ENCODE data around the gene ISCA1. TPM values are rescaled to one million over a fixed set of nuclear protein-coding genes. Genes with fewer than 3 reads are reported as not detected.

ISCA1 gene
- polyA plus RNA-seq, 12 donors = 28.7 to 40.1 (median 34.4) TPM; not detected in 1

DNA sequence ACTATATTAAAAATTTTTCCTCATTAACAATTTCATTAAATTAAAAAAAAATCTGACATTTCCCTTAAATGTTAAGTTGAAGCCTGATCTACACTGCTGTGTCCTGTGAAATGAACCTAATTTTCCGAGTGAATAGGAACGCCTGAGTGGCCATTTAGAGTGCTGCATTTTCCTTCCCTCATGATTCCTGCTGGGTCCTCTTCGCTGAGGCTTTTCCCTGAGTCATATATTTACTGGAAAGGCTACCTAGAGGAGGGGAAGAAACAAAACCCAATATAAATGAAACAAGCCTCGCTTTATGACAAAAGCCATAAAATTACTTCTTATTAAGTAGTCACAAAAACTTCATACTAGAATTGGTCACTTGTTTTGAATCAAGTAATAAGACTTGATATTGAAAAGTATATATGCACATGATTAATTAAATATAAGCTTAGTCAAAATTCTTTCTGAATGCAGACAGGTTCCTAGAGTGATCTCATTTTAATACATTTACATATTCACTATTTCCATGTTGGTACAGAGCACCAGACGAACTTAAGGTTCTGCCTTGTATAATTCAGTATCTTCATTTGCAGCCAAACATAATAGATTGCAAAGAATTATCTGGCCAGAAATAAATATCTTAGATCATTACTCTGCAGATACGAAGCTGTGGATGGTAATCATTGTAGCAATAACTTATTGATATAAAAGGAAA, 6.3 kb upstream of the ISCA1 start:
- DNase-seq = no peak

DNA sequence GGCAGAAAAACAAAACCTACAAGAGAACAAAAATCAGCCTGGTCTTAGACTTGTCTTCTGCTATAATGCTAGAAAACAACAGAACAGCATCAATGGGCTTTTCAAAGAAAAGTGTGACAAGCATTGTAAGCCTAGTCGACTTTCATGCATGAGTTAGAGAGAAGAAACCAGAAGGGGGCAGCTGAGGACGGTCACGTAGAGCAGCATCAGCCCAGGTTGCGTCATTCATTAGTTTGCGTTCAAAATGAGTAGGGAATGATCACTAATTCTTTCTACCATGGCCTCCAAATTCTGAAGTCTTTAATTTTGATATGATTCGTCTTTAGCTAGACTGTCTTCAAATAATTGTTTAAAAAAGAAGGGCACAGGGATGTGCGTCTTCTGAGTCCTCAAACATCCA, 4.7 kb upstream of the ISCA1 start:
- DNase-seq = no peak

DNA sequence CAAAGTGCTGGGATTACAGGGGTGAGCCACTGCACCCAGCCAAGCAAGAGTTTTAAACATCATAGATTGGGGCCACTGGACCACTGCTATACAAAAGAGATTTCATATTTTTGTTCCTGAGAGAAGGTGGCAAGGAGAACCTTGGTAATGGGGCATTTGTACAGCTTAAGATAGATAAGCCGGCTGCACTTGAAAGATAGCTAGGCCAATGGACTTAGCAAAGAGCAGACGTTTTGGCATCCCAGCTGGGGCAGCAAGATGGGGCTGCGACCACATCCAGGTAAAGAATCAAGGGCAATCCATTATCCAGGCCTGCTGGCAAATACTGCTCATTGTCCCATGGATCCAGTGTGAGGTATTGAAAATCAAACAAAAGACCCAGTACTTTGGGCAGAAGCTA, 3.9 kb upstream of the ISCA1 start:
- no peak for DNase-seq

DNA sequence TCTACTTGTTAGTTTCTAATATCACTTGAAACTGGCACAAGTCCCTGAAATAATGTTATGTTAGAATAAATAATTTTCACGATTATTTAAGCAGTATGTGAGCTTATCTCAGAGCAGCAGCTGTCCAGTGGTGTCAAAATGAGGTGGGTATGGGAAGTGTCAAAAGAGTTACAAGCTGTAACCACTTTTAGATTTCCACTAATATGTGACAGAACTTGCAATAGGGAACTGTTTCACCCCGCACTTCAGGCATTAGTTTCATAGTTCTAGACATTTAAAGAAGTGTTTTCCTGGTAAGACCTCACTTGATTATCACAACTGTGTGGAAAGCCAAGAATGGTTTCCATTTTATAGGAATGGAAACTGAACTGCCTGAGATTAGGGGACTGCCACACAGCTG, 2.9 kb upstream of the ISCA1 start:
- DNase-seq = no peak

DNA sequence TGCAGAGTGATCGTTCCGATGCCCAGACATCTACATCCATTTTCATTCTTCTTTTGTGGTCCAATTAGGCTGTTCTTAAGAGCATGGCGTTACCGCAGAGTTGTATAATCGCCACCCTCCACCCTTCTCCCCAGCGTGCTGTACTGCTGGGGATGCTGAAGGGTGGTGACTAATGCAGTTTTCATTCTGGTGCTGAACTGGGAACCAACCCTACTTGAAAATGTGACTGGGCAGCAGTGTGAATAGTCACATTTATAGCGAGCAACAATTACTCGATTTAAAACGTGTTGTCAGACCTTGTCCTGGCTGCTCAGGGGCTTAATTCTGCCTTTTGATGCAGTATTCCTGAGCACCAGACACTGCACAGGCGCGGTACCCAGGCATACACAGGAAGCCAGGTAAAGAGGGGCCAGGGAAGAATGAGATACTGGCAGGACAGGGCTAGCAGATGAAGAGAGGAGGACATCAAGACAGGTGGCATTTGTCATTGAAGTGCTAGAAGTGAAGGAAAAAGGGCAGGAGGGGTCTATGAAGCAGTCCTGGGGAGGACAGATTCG, 719 bp upstream of the ISCA1 start:
- no peak for DNase-seq

DNA sequence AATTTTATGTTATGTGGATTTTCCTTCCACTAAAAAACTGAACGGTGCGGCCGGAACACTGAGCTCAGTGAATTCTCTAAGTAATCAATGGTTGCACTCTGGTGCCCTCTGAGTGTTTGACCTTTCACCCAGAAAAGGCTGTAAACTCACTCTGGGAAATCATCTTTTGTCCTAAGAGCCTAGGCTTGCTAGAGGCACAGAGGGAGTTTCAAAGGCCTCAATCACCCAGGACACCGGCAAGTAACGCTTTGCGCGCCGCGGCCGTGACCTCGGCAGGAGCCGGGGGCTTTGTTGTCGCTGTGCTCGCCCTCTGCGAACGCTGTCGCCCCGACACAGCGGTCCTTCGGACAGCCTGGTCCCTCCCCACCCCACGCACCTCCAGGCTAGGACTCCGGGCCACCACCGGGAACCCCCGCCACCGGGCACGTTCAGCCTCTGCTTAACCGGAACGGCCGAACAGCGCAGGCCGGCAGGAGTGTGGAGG, 703 bp downstream of the ISCA1 start:
- DNase-seq = no peak

DNA sequence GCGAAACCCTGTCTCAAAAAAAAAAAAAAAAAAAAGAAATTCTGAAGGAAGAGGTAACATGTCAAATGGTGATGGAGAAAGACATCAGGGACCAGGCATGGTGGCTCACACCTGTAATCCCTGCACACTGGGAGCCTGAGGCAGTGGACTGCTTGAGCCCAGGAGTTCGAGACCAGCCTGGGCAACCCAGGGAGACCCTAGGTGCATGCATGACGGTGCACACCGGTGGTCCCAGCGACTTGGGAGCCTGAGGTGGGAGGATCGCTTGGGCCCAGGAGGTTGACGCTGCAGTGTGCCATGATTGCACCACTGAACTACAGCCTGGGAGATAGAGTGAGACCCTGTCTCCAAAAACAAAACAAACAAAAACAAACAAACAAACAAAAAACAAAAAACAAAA, 1.8 kb downstream of the ISCA1 start:
- no peak for DNase-seq

DNA sequence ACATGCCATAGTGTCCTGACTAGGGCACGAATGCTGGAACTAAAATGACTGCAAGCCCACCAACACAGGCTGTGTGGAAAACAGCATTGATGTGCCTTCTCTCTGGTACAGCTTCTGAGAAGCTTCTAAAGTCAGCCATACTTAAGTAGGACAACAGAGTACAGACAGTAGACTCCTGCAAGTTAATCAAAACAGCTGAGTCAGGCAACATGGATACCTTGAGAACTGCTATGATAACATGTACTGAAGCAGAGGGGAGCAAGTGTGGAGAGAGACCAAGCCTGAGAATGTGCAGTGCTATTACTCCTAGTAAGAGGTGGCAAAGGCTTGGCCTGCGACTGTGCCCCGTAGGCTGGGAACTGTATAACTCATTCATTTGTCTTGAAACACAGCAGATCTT, 2.5 kb downstream of the ISCA1 start:
- no peak for DNase-seq

DNA sequence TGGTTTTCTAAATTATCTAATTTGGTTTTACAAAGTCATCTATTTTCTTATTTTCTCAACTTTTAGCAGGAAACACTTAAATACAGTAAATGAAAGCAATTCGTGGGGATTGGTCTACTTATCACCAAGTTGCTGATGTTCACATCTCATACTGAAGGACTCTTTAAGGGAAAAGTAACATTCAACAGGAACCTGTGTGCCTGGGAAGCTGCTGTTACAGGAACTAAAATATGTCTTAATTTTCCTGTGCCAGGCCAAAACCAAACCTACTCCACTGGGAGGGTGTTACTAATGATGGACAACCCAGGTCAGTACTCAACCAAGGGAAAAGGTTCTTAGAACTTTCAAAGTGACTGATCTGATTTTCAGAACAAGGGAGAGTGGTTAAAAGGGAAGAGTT, 5.3 kb downstream of the ISCA1 start:
- DNase-seq = no peak

DNA sequence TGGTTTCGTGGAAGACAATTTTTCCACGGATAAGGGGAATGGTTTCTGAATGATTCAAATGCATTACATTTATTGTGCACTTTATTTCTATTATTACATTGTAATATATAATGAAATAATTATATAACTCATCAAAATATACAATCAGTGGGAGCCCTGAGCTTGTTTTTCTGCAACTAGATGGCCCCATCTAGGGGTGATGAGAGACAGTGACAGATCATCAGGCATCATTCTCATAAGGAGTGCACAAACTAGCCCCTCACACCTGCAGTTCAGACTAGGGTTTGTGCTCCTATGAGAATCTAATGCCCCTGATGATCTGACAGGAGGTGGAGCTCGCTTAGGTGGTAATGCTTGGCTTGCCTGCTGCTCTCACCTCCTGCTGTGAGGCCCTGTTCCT, 6.4 kb downstream of the ISCA1 start:
- no peak for DNase-seq

DNA sequence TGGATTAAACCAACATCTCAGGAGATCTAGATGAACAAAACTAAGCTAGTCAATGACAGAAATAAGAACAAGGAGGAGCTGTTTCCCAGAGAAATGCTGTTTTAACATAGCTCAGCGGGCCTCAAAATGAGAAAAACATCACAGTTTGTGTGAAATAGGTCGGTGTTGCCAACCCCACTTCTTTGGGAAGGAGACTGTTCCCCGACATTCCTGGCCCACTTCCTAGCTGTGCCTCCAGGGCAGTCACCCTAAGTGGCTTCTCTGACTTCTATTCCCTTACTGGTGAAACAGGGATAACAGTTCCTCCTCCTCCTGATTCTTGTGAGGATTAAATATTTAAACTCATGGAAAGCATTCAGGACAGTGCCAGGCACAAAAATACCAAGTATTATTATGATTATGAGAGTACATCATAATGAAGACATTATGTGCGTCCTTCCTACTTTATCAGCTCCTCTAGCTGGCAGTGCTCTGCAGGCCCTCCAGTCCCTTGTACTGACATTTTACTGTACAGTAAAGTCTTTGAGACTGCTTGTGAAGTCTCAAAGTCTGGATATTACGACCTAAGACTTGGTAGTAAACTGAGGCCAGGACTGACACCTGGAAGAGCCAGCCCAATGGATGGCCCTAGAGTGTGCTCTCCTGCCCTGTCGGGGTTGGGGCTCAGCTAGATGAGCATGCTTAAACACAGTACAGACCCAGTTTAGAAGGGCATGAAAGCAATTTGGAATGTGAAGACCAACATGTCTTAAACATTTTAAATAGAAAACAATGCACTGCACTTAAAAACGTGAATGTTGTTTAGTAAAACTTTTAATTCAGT, 7.3 kb downstream of the ISCA1 start:
- DNase-seq = no peak

DNA sequence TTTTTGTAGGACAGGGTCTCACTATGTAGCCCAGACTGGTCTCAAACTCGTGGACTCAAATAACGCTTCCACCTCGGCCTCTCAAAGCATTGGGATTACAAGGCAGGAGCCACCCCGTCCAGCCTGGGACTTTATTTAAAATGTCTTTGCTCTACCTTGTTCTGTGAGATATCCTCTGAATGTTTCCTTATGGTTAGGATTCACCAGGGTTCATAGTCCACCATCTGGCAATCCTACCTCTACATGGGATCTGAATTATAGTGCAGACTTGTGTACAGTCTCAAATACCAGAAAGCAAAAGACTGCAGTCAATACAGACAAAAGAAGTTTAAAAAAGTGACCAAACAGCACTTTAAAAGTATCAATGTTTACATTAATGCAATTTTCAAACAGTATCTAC, 10.1 kb downstream of the ISCA1 start:
- DNase-seq = no peak

DNA sequence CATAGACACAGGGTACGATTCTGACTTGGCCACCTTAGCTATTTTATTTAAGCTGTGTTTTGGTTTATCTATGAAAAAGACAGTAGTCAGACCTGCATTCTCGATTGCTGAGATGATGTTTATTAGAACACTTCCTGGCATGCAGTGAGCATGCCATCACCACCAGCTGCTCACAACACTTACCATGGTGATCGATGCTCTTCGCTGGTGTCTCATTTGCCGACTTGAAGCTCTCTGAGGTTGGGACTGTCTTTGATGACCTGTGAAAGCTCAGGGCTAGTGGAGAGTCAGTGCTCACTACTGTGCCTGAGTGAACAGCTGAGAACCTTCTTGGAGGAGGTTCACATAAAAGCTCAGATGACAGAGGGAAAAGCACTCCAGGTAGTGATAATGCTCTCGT, 18.5 kb downstream of the ISCA1 start:
- DNase-seq = no peak

DNA sequence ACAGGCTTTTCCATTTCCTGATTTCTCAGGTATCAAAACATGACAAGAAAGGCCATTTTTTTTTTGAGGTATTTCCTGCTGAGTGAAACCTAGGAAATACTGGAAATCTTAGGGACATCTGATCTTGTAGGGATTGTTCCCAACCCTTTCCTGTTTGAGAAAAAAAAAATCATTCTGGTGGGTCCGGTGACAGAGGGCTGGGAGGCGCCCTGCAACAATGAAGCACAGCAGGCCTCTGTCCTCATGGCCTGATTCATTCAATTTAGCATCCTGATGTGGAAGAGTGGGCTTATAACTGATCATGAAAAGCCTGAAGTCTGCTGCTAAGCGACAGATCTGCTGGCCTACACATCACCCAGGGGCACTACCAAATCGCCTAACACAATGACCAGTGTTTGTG, 19.8 kb downstream of the ISCA1 start:
- no peak for DNase-seq

DNA sequence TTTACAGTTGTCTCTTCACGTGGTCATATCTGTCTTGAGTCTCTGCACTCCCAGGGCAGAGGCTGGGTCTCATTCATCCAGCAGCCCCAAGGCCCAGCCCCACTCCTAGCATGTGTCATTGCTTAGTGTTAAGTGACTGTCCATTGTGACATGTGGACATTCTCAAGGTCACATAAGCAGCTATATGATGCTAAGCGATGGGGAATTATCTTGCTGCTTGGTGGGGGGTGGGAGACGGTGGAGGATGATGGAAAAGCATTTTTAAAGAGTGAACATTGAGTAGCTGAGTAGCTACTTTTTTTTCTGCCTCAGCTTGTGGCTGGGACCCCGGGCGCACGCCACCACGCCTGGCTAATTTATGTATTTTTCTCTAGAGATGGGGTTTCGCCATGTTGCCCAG, 22.8 kb downstream of the ISCA1 start, which contains the start of gene C9orf153:
TSS of gene C9orf153 (minus strand) at position 101 of the 400 bp plus-strand sequence. CDS start 30,054 bp downstream, outside the sequence.
- DNase-seq = no peak

DNA sequence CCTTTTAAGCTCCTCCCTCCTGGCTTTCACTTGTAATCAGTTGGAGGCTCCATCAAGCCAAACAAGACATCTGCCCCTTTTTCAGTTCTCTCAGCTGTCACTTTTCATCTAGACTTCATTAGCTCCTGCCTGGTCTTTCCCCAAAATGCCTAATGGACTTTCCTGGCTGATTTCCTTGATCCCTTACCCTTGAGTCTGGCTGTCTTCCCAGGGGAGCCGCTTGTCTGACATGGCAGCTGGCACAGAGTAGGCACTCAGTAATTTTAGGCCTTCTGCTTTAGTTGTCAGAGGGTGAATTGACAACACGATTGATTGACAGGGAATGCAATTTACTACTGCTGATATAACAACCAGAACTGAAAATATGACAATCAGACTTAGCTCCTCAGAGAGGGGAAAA, 24.9 kb downstream of the ISCA1 start:
- no peak for DNase-seq

DNA sequence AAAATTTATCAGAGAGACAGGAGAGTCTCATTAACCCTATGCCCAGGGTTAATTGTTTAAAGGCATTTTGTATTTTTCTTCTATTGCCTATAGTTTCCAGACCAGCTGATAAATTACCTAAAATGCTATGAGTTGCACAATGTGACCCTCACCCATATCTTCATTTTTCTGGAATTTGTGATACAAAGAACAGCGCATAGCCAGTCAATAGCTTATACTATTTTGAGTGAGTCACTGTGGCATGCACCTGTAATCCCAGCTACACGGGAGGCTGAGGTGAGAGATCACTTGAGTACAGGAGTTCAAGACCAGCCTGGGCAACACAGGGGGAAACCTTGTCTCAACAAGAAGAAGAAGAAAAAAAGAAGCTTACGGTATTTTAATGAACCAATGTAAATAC, 25.7 kb downstream of the ISCA1 start:
- DNase-seq = no peak

DNA sequence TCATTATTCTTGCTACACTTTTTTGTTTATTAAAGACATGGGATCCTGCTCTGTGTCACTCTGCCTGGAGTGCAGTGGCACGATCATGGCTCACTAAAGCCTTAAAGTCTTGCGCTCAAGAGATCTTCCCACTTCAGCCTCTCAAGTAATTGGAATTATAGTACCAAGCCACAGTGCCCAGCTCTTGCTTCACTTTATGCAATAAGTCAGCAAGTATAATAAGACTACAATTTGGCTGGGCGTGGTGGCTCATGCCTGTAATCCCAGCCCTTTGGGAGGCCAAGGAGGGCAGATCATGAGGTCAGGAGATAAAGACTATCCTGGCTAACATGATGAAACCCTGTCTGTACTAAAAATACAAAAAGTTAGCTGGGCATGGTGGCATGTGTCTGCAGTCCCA, 28.8 kb downstream of the ISCA1 start:
- DNase-seq = no peak

DNA sequence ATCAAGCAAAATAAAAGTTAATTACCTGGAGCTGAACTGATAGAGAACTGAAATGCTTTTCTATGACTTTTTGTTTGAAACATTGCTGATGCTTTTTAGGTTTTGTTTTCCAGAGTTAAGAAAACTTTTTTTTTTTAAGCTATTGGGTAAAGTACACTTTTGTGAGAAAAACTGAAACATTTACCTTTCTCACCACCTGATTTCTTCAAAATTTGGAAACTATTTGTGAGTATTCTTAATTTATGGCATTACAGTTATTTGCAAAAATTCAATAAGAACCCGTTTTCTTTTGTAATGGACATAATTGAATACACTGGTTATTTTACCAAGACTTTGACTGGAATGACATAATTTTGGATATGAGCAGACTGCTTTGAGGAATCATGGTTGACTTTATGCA, 29.5 kb downstream of the ISCA1 start:
- DNase-seq = no peak

DNA sequence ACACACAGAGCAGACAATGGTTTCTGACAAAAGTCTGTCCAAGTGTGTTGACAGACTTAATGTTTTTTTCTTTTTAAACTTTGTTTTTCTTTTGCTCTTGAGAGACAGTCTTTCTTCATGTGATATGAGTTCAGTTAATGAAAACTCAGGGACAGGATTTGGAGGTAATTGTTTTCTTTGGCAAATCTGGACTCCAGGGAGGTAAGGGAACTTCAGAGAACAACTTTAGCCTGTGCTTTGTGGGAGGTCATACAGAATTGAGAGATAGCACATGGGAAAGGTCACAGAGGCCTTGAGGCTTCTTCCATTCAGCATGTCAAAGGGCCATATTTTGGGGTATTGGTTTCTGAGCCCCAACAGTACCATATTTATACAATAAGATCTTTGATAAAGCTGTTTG, 32.2 kb downstream of the ISCA1 start:
- DNase-seq = no peak

DNA sequence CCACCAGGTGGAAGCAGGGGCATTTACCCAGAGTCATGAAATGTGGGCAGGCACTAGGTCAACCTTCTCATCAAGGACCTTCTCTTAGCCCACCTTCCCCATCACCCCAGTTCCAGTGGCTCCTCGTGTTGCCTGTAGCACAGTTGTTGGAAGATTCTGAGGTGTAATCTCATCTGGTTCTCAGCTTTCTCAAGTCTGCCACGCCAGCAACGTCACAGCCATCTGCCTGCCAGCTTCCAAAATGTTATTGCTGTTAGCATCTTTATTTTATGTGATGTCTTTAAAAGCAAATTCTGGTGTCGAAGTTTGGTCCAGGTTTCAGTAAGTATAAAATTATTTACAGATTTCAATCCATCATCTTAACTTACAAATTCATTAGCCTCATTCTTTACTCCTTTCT, 33.6 kb downstream of the ISCA1 start:
- no peak for DNase-seq

DNA sequence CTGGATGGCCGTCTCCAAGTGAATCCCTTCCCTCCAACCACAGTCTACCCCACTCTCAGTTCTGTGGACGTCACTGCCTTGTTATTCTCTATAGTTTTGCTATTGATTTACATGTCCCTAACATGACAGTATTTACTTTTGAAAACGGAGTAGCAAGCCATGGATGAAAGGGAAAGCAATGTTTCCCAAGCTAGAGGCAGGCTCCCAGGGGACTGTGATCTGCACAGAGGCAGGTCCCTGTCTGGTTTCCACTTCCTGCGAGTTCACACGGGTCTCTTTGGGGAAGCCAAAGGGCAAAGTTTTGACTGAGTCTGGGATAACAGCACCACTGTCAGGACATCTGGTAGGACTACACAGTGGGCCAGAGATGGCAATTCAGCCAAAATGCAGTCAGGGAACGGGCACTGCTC, 35.6 kb downstream of the ISCA1 start:
- no peak for DNase-seq

DNA sequence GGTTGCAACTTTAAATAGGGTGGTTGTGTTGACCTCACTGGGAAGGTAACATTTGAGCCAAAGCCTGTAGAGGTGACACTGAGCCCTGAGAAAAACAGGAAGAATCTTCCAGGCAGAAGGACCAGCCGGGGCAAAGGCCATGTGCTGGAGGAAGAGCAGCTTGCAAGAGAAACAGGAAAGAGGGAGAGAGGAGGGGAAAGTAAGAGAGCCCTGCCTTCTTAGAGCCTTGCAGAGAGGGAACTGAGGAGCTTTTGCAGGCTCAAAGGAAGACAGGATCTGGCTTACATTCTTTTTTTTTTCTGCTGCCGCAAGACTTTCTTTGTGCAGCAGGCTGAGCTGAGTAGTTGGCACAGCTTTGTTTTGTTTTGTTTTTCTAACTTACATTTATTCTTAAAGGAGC, 40.3 kb downstream of the ISCA1 start:
- DNase-seq = no peak

Measured in muscle of arm (tissue), 12 donors.